HG02571 (cell line): ENCODE measurements around the gene LTF.
"Not testable (repeated sequence)": the region's sequence is repeated elsewhere in the genome, so short reads cannot be mapped to it uniquely, and the experiment has no call there.

Source experiments
- ATAC-seq: cut with Tn5 transposase; IDR thresholded peaks from one replicate; pipeline ENCODE4 v1.9.1; 2021; ENCODE audit warnings: mild to moderate bottlenecking, moderate library complexity; ENCODE audit not compliant: unreplicated experiment

Gene LTF

GRCh38 chr3:46447228-46447985, 17.3 kb downstream of the LTF start:
- ATAC-seq, result no peak

- no peak for ATAC-seq
Observed at GRCh38 chr3:46442576-46443530, 21.9 kb downstream of the LTF start.

GRCh38 chr3:46440531-46441294, 24.0 kb downstream of the LTF start:
- ATAC-seq, result no peak

- no peak for ATAC-seq
Observed at GRCh38 chr3:46438831-46439230, 25.9 kb downstream of the LTF start.

GRCh38 chr3:46435081-46435726, 29.5 kb downstream of the LTF start:
- no peak for ATAC-seq

- no peak for ATAC-seq
Observed at GRCh38 chr3:46433841-46434240, 30.9 kb downstream of the LTF start.

- ATAC-seq, result not testable (repeated sequence)
Observed at GRCh38 chr3:46433118-46433517, 31.6 kb downstream of the LTF start.

- not testable (repeated sequence) for ATAC-seq
Observed at GRCh38 chr3:46431905-46432304, 32.8 kb downstream of the LTF start.

GRCh38 chr3:46430879-46431278, 33.8 kb downstream of the LTF start:
- not testable (repeated sequence) for ATAC-seq

- ATAC-seq, result no peak
Observed at GRCh38 chr3:46429671-46430070, 35.0 kb downstream of the LTF start.

- ATAC-seq, result no peak
Observed at GRCh38 chr3:46429250-46429649, 35.5 kb downstream of the LTF start.

- ATAC-seq, result no peak
Observed at GRCh38 chr3:46427916-46428833, 36.5 kb downstream of the LTF start.

- not testable (repeated sequence) for ATAC-seq
Observed at GRCh38 chr3:46427404-46427803, 37.3 kb downstream of the LTF start.

- not testable (repeated sequence) for ATAC-seq
Observed at GRCh38 chr3:46426476-46426875, 38.2 kb downstream of the LTF start.

- ATAC-seq, result no peak
Observed at GRCh38 chr3:46423588-46423987, 41.1 kb downstream of the LTF start.

GRCh38 chr3:46422617-46423016, 42.1 kb downstream of the LTF start:
- no peak for ATAC-seq

- no peak for ATAC-seq
Observed at GRCh38 chr3:46420931-46421330, 43.8 kb downstream of the LTF start.

GRCh38 chr3:46419816-46420215, 44.9 kb downstream of the LTF start:
- ATAC-seq, result no peak

- no peak for ATAC-seq
Observed at GRCh38 chr3:46417841-46418611, 46.7 kb downstream of the LTF start.
